K562 (cell line): Measurements from ENCODE around the gene CARD9.
"Not testable (repeated sequence)": the region's sequence is repeated elsewhere in the genome, so short reads cannot be mapped to it uniquely, and the experiment has no call there.

Experiments used
- CBX2 ChIP-seq: fragments of 200-600 bp; sonication (generic); IDR thresholded peaks from one replicate; pipeline ENCODE4 v1.6.1; 2012; ENCODE audit warnings: mild to moderate bottlenecking, low read length, inconsistent platforms; ENCODE audit not compliant: insufficient read depth, poor library complexity, severe bottlenecking
- CBX5 ChIP-seq: IDR thresholded peaks from 2 replicates; pipeline ENCODE4 v1.6.1; 2014; ENCODE audit warnings: low read depth, borderline replicate concordance
- ELF1 ChIP-seq: fragments of 200-800 bp; sonication (Bioruptor generic); IDR thresholded peaks from 2 replicates; pipeline ENCODE4 v1.6.1; 2016; ENCODE audit warnings: missing genetic modification characterization, missing compliant biosample characterization
- JUN ChIP-seq, 2 experiments: sonication (generic) in 1 of 2; formaldehyde crosslinking in 1 of 2; IDR thresholded peaks; 2 replicates each; pipeline versions ENCODE4 v1.6.1 to v1.8.0; 2012 to 2022; ENCODE audit warnings: borderline replicate concordance in 2 of 2, mild to moderate bottlenecking in 2 of 2, improper control_type of control experiment in 1 of 2, low read depth in 1 of 2, low read length in 1 of 2, missing genetic modification reagents in 1 of 2
- JUND ChIP-seq, 2 experiments: IDR thresholded peaks; 2 replicates in 1 of 2; 3 replicates in 1 of 2; pipeline ENCODE4 v1.6.1; 2011; ENCODE audit warnings: borderline replicate concordance in 2 of 2, low read depth in 2 of 2, low read length in 2 of 2, improper control_type of control experiment in 1 of 2, missing biosample characterization in 1 of 2, missing genetic modification characterization in 1 of 2, missing genetic modification reagents in 1 of 2
- KLF6 ChIP-seq: fragments of 250-450 bp; sonication (Bioruptor Pico); IDR thresholded peaks from 2 replicates; pipeline ENCODE4 v1.4.0; 2020; ENCODE audit warnings: mild to moderate bottlenecking, moderate library complexity, borderline replicate concordance
- PHF20 ChIP-seq: fragments of 450-650 bp; IDR thresholded peaks from 2 replicates; pipeline ENCODE4 v1.6.1; 2018; ENCODE audit not compliant: partially characterized antibody
- RFX5 ChIP-seq: IDR thresholded peaks from 2 replicates; pipeline ENCODE4 v1.6.1; 2011; ENCODE audit warnings: low read depth, mild to moderate bottlenecking, improper control_type of control experiment, low read length
- YBX1 ChIP-seq: fragments of 450-650 bp; IDR thresholded peaks from 2 replicates; pipeline ENCODE4 v1.7.1; 2016; ENCODE audit warnings: mild to moderate bottlenecking
- ZNF133 ChIP-seq: fragments of 250-450 bp; sonication (Bioruptor Pico); IDR thresholded peaks from 2 replicates; pipeline ENCODE4 v1.4.0; 2020; ENCODE audit warnings: mild to moderate bottlenecking
- TF ChIP-seq, protein P1 (sequence below): fragments of 250-450 bp; sonication (Bioruptor Pico); IDR thresholded peaks from 2 replicates; pipeline ENCODE4 v1.4.0; 2020; ENCODE audit warnings: mild to moderate bottlenecking
- TF ChIP-seq, protein P2 (sequence below), 3 experiments: IDR thresholded peaks in 2 of 3; conservative IDR thresholded peaks in 1 of 3; 2 replicates each; pipeline ENCODE4 v1.5.1; 2011 to 2012; ENCODE audit warnings: low read length in 3 of 3, mild to moderate bottlenecking in 3 of 3, control low read depth in 2 of 3, improper control_type of control experiment in 1 of 3, inconsistent platforms in 1 of 3, low read depth in 1 of 3, mixed read lengths in 1 of 3, moderate library complexity in 1 of 3; ENCODE audit not compliant: insufficient read depth in 2 of 3
- TF ChIP-seq, protein P3 (sequence below), 2 experiments: fragments of 450-650 bp in 1 of 2; sonication (generic) in 1 of 2; formaldehyde crosslinking in 1 of 2; IDR thresholded peaks in 1 of 2; conservative IDR thresholded peaks in 1 of 2; 2 replicates each; pipeline versions ENCODE4 v1.6.1 to v1.8.1; 2016 to 2023; ENCODE audit warnings: mild to moderate bottlenecking in 2 of 2, moderate library complexity in 2 of 2, inconsistent platforms in 1 of 2, missing genetic modification reagents in 1 of 2

DNA sequence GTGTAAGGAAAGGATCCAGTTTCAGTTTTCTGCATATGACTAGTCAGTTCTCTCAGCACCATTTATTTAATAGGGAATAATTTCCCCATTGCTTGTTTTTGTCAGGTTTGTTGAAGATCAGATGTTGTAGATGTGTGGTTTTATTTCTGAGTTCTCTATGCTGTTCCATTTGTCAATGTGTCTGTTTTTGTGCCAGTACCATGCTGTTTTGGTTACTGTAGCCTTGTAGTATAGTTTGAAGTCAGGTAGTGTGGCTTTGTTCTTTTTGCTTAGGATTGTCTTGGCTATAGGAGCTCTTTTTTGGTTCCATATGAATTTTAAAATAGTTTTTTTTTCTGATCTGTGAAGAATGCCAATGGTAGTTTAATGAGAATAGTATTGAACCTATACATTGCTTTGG, 52.5 kb downstream of the CARD9 start:
- not testable (repeated sequence) for TF ChIP-seq PHF20; JUND (IDR thresholded peaks at IDR 0.05; ENCODE audit: borderline replicate concordance, low read depth, low read length); JUND (tag; IDR thresholded peaks at IDR 0.05; ENCODE audit: borderline replicate concordance, low read depth, low read length); CBX2; KLF6 (CRISPR knock-in tag); YBX1; ZNF133 (CRISPR knock-in tag); RFX5; CBX5; JUN (IDR thresholded peaks at IDR 0.05; ENCODE audit: borderline replicate concordance, low read depth, low read length); JUN (CRISPR knock-in tag; IDR thresholded peaks at IDR 0.05; ENCODE audit: borderline replicate concordance); ELF1 (tag)
- TF ChIP-seq, protein P1, sequence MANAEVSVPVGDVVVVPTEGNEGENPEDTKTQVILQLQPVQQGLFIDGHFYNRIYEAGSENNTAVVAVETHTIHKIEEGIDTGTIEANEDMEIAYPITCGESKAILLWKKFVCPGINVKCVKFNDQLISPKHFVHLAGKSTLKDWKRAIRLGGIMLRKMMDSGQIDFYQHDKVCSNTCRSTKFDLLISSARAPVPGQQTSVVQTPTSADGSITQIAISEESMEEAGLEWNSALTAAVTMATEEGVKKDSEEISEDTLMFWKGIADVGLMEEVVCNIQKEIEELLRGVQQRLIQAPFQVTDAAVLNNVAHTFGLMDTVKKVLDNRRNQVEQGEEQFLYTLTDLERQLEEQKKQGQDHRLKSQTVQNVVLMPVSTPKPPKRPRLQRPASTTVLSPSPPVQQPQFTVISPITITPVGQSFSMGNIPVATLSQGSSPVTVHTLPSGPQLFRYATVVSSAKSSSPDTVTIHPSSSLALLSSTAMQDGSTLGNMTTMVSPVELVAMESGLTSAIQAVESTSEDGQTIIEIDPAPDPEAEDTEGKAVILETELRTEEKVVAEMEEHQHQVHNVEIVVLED (CRISPR knock-in tag): not testable (repeated sequence)
- TF ChIP-seq, protein P2, sequence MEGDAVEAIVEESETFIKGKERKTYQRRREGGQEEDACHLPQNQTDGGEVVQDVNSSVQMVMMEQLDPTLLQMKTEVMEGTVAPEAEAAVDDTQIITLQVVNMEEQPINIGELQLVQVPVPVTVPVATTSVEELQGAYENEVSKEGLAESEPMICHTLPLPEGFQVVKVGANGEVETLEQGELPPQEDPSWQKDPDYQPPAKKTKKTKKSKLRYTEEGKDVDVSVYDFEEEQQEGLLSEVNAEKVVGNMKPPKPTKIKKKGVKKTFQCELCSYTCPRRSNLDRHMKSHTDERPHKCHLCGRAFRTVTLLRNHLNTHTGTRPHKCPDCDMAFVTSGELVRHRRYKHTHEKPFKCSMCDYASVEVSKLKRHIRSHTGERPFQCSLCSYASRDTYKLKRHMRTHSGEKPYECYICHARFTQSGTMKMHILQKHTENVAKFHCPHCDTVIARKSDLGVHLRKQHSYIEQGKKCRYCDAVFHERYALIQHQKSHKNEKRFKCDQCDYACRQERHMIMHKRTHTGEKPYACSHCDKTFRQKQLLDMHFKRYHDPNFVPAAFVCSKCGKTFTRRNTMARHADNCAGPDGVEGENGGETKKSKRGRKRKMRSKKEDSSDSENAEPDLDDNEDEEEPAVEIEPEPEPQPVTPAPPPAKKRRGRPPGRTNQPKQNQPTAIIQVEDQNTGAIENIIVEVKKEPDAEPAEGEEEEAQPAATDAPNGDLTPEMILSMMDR (IDR thresholded peaks at IDR 0.05 in 2 of 3, conservative IDR thresholded peaks at IDR 0.05 in 1 of 3; ENCODE audit: insufficient read depth in 2 of 3, low read depth in 1 of 3, low read length in 3 of 3): not testable (repeated sequence)
- TF ChIP-seq, protein P3, sequence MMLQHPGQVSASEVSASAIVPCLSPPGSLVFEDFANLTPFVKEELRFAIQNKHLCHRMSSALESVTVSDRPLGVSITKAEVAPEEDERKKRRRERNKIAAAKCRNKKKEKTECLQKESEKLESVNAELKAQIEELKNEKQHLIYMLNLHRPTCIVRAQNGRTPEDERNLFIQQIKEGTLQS (IDR thresholded peaks at IDR 0.05): not testable (repeated sequence)
- TF ChIP-seq, protein P3 (CRISPR knock-in tag; conservative IDR thresholded peaks at IDR 0.05): not testable (repeated sequence)
